Testis (tissue), 2 donors: ENCODE measurements around the gene HNF1B.

Experiments used
- POLR2A ChIP-seq: fragments of 450-650 bp; IDR thresholded peaks from one replicate; pipeline ENCODE4 v1.6.1; 2017; ENCODE audit warnings: antibody characterized with exemption, mild to moderate bottlenecking, moderate library complexity
- TF ChIP-seq, protein P1 (sequence below), 3 experiments: fragments of 450-650 bp in 2 of 3; fragments of 200-600 bp in 1 of 3; sonication (generic) in 1 of 3; IDR thresholded peaks; one replicate each; pipeline ENCODE4 v1.5.1; 2016 to 2019; ENCODE audit warnings: antibody characterized with exemption in 3 of 3, mild to moderate bottlenecking in 2 of 3, moderate library complexity in 1 of 3

DNA sequence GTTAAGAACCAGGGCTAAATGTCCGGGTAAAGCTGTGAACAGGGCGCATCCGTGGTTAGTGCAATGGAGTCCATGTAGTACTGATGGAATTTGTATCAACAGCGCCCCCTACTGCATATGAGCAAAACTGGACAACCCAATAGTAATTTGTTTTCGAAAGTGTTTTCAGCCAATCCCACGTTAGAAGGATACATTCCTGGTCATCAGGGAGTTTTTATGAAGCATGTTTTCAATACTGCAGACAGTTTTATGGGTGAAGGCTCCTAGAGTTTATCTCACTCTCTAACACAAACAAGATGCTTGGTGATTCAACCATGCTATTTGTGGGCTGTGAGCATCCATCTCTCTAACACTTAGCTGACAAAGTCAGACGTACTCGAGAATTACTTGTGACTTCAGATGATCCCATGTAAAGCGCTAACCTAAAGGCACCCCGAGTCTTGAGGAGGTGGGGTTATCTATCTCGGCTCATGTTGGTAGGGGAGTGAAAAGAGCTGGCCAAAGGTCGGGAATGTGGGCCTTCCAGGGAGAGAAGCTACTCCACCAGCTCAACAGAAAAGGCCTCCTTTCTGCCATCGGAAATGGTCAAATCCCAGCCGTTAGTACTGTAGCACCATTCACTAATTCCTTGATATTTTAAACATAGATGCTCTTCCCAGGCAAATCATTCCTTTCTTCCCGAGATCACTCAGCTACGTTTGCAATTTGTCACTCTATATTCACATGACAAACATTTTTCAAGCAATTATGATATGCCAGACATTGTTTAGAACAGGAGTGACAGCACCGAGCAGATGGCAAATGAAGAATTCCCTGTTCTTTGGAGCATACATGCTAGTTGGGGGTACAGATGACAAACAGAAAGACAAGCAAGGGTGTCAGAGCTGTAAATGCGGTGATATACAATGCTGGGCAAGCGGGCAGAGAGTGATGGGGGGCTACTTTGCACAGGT, 46.9 kb upstream of the HNF1B start:
- TF ChIP-seq POLR2A, result no peak
- TF ChIP-seq, protein P1, sequence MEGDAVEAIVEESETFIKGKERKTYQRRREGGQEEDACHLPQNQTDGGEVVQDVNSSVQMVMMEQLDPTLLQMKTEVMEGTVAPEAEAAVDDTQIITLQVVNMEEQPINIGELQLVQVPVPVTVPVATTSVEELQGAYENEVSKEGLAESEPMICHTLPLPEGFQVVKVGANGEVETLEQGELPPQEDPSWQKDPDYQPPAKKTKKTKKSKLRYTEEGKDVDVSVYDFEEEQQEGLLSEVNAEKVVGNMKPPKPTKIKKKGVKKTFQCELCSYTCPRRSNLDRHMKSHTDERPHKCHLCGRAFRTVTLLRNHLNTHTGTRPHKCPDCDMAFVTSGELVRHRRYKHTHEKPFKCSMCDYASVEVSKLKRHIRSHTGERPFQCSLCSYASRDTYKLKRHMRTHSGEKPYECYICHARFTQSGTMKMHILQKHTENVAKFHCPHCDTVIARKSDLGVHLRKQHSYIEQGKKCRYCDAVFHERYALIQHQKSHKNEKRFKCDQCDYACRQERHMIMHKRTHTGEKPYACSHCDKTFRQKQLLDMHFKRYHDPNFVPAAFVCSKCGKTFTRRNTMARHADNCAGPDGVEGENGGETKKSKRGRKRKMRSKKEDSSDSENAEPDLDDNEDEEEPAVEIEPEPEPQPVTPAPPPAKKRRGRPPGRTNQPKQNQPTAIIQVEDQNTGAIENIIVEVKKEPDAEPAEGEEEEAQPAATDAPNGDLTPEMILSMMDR (IDR thresholded peaks at IDR 0.05), result peak; percentile 6 to 68 (median 56)
